HEK293 (cell line): ENCODE results near the gene IFI27L1.

Experiments used
- CTCF ChIA-PET: fragments of 350-600 bp; formaldehyde crosslinking; extraction: SDS; loops from one replicate; lab custom pipeline; 2021; ENCODE audit warnings: antibody characterized with exemption; lab: Yijun Ruan, JAX
- POLR2A ChIA-PET: fragments of 300-600 bp; formaldehyde crosslinking; extraction: SDS; loops from one replicate; lab custom pipeline; 2020; ENCODE audit warnings: antibody characterized with exemption, inconsistent platforms; lab: Yijun Ruan, JAX
- H3K27ac ChIP-seq: fragments of 200-500 bp; sonication (Bioruptor generic); 2 replicates; pipeline ENCODE4 v1.5.1; 2014; ENCODE audit warnings: low read depth, low read length, control low read depth, inconsistent platforms; ENCODE audit errors: extremely low read depth
- H3K36me3 ChIP-seq, 2 experiments: fragments of 200-500 bp in 1 of 2; sonication (Bioruptor generic) in 1 of 2; 1 replicate in 1 of 2; 2 replicates in 1 of 2; pipeline ENCODE4 v1.5.1; 2014 to 2017; ENCODE audit warnings: inconsistent platforms in 2 of 2, low read length in 2 of 2; ENCODE audit not compliant: control insufficient read depth in 2 of 2, insufficient read depth in 1 of 2
- H3K4me1 ChIP-seq: fragments of 200-500 bp; sonication (Bioruptor generic); 2 replicates; pipeline ENCODE4 v1.5.1; 2014; ENCODE audit warnings: mild to moderate bottlenecking, low read length, inconsistent platforms; ENCODE audit not compliant: control insufficient read depth, insufficient read depth
- H3K4me3 ChIP-seq: 2 replicates; pipeline ENCODE4 v1.5.1; 2011; ENCODE audit warnings: low read depth, mild to moderate bottlenecking, control low read depth, low read length, moderate library complexity
- H3K9me3 ChIP-seq: fragments of 200-500 bp; sonication (Bioruptor generic); 2 replicates; pipeline ENCODE4 v1.5.1; 2014; ENCODE audit warnings: low read depth, low read length, inconsistent platforms; ENCODE audit not compliant: control insufficient read depth, insufficient read depth
- AEBP2 ChIP-seq: fragments of 450-650 bp; formaldehyde crosslinking; IDR thresholded peaks from 2 replicates; pipeline ENCODE4 v1.5.1; 2016; ENCODE audit warnings: missing biosample characterization, missing genetic modification characterization, borderline replicate concordance
- HOXA7 ChIP-seq: sonication (generic); formaldehyde crosslinking; IDR thresholded peaks from 2 replicates; pipeline ENCODE4 v1.8.1; 2022; ENCODE audit warnings: missing genetic modification reagents, borderline replicate concordance
- KLF1 ChIP-seq: fragments of 450-650 bp; formaldehyde crosslinking; IDR thresholded peaks from 2 replicates; pipeline ENCODE4 v1.5.1; 2016; ENCODE audit warnings: missing biosample characterization, missing genetic modification characterization
- KLF10 ChIP-seq: fragments of 450-650 bp; IDR thresholded peaks from 2 replicates; pipeline ENCODE4 v1.5.1; 2018; ENCODE audit warnings: missing biosample characterization, mild to moderate bottlenecking, missing genetic modification characterization
- OSR2 ChIP-seq: fragments of 450-650 bp; formaldehyde crosslinking; IDR thresholded peaks from 2 replicates; pipeline ENCODE4 v1.5.1; 2016; ENCODE audit warnings: missing biosample characterization, missing genetic modification characterization
- RBAK ChIP-seq: fragments of 450-650 bp; formaldehyde crosslinking; IDR thresholded peaks from 2 replicates; pipeline ENCODE4 v1.5.1; 2016; ENCODE audit warnings: missing biosample characterization, missing genetic modification characterization
- SCRT1 ChIP-seq: fragments of 450-650 bp; formaldehyde crosslinking; IDR thresholded peaks from 2 replicates; pipeline ENCODE4 v1.5.1; 2016; ENCODE audit warnings: missing biosample characterization, missing genetic modification characterization, borderline replicate concordance
- ZBTB26 ChIP-seq: fragments of 450-650 bp; formaldehyde crosslinking; optimal IDR thresholded peaks from 2 replicates; pipeline ENCODE3; 2016; ENCODE audit warnings: missing biosample characterization, mild to moderate bottlenecking, missing genetic modification characterization
- ZFHX2 ChIP-seq: fragments of 450-650 bp; formaldehyde crosslinking; conservative IDR thresholded peaks from 2 replicates; pipeline ENCODE4 v1.5.1; 2016; ENCODE audit warnings: missing biosample characterization, missing genetic modification characterization
- ZFP41 ChIP-seq: fragments of 450-650 bp; formaldehyde crosslinking; IDR thresholded peaks from 2 replicates; pipeline ENCODE4 v1.5.1; 2016; ENCODE audit warnings: missing biosample characterization, missing genetic modification characterization, borderline replicate concordance
- ZNF10 ChIP-seq: fragments of 450-650 bp; formaldehyde crosslinking; IDR thresholded peaks from 2 replicates; pipeline ENCODE4 v1.5.1; 2017; ENCODE audit warnings: missing biosample characterization, missing genetic modification characterization
- ZNF148 ChIP-seq: fragments of 450-650 bp; formaldehyde crosslinking; IDR thresholded peaks from 2 replicates; pipeline ENCODE4 v1.5.0; 2017; ENCODE audit warnings: missing biosample characterization, missing genetic modification characterization, borderline replicate concordance
- ZNF155 ChIP-seq: fragments of 450-650 bp; formaldehyde crosslinking; IDR thresholded peaks from 2 replicates; pipeline ENCODE4 v1.5.1; 2016; ENCODE audit warnings: missing biosample characterization, missing genetic modification characterization
- ZNF202 ChIP-seq: fragments of 450-650 bp; formaldehyde crosslinking; IDR thresholded peaks from 2 replicates; pipeline ENCODE4 v1.5.1; 2016; ENCODE audit warnings: missing biosample characterization, missing genetic modification characterization, borderline replicate concordance
- ZNF324 ChIP-seq: fragments of 450-650 bp; formaldehyde crosslinking; IDR thresholded peaks from 2 replicates; pipeline ENCODE4 v1.5.1; 2016; ENCODE audit warnings: missing biosample characterization, missing genetic modification characterization
- ZNF391 ChIP-seq: fragments of 450-650 bp; formaldehyde crosslinking; IDR thresholded peaks from 2 replicates; pipeline ENCODE4 v1.5.1; 2016; ENCODE audit warnings: low read depth, missing biosample characterization, missing genetic modification characterization, borderline replicate concordance
- ZNF394 ChIP-seq: fragments of 450-650 bp; formaldehyde crosslinking; IDR thresholded peaks from 2 replicates; pipeline ENCODE4 v1.5.1; 2016; ENCODE audit warnings: missing biosample characterization, missing genetic modification characterization, mild to moderate bottlenecking, moderate library complexity, borderline replicate concordance
- ZNF404 ChIP-seq: fragments of 450-650 bp; formaldehyde crosslinking; IDR thresholded peaks from 2 replicates; pipeline ENCODE4 v1.5.1; 2017; ENCODE audit warnings: missing biosample characterization, missing genetic modification characterization
- ZNF48 ChIP-seq: fragments of 450-650 bp; formaldehyde crosslinking; IDR thresholded peaks from 2 replicates; pipeline ENCODE4 v1.5.1; 2016; ENCODE audit warnings: missing biosample characterization, missing genetic modification characterization
- ZNF548 ChIP-seq: fragments of 450-650 bp; formaldehyde crosslinking; IDR thresholded peaks from 2 replicates; pipeline ENCODE4 v1.5.1; 2016; ENCODE audit warnings: missing biosample characterization, missing genetic modification characterization
- ZNF549 ChIP-seq: fragments of 450-650 bp; IDR thresholded peaks from 2 replicates; pipeline ENCODE4 v1.5.1; 2018; ENCODE audit warnings: missing biosample characterization, missing genetic modification characterization, mild to moderate bottlenecking, inconsistent platforms, moderate library complexity
- ZNF558 ChIP-seq: fragments of 450-650 bp; formaldehyde crosslinking; IDR thresholded peaks from 2 replicates; pipeline ENCODE4 v1.5.1; 2016; ENCODE audit warnings: missing biosample characterization, missing genetic modification characterization
- ZNF561 ChIP-seq: fragments of 450-650 bp; IDR thresholded peaks from 2 replicates; pipeline ENCODE4 v1.5.1; 2018; ENCODE audit warnings: missing biosample characterization, missing genetic modification characterization, borderline replicate concordance
- ZNF596 ChIP-seq: fragments of 450-650 bp; IDR thresholded peaks from 2 replicates; pipeline ENCODE4 v1.5.0; 2018; ENCODE audit warnings: missing biosample characterization, mild to moderate bottlenecking, missing genetic modification characterization, moderate library complexity
- ZNF629 ChIP-seq: fragments of 450-650 bp; formaldehyde crosslinking; IDR thresholded peaks from 2 replicates; pipeline ENCODE4 v1.5.1; 2017; ENCODE audit warnings: missing biosample characterization, missing genetic modification characterization

The IFI27L1 gene

GRCh38 chr14:94038921-94039629 is 42.0 kb upstream of the IFI27L1 start:
- TF ChIP-seq ZFHX2 (tag by site-specific recombination) (no peak), ZNF202 (no peak), KLF1 (tag by site-specific recombination) (no peak), ZBTB26 (tag by site-specific recombination) (no peak), ZNF394 (tag by site-specific recombination) (no peak), ZNF324 (tag by site-specific recombination) (no peak), ZNF596 (tag by site-specific recombination) (no peak), ZNF10 (tag by site-specific recombination) (no peak), ZNF561 (tag by site-specific recombination) (no peak), ZNF391 (tag by site-specific recombination) (no peak), ZFP41 (tag by site-specific recombination) (no peak), HOXA7 (no peak), ZNF404 (tag by site-specific recombination) (no peak), RBAK (tag by site-specific recombination) (no peak)
- CTCF ChIA-PET: interaction anchor here (0.5 to 2.7 kb wide), 6 partner anchors 10 to 277 kb away, joined by 3 to 10 read pairs (median 5); no protein-coding TSS in a partner anchor
- Histone ChIP-seq H3K27ac (no peak overlapping the region), H3K9me3 (no peaks in the 10 kb centered on the region), H3K36me3 (peaks cover 0 to 26% of the 10 kb centered on the region in 2 experiments; a peak in 1 of 3 replicates), H3K4me3 (no peak overlapping the region), H3K4me1 (no peaks in the 10 kb centered on the region)
- POLR2A ChIA-PET: no interaction called here

GRCh38 chr14:94040247-94040646 is 40.9 kb upstream of the IFI27L1 start:
- H3K4me1 ChIP-seq: no peaks in the 10 kb centered on the region

More at GRCh38 chr14:94040247-94040646, 40.9 kb upstream of the IFI27L1 start:
- no peak for TF ChIP-seq AEBP2 (tag by site-specific recombination)
- TF ChIP-seq ZNF558 (tag by site-specific recombination): no peak
- no peak for TF ChIP-seq ZNF549 (tag by site-specific recombination)
- TF ChIP-seq KLF10: no peak
- no peak for TF ChIP-seq ZNF548 (tag by site-specific recombination)
- no peak for TF ChIP-seq ZNF48 (tag by site-specific recombination)
- no peak for TF ChIP-seq ZNF155 (tag by site-specific recombination)
- no peak for TF ChIP-seq SCRT1 (tag by site-specific recombination)
- TF ChIP-seq OSR2 (tag by site-specific recombination): no peak
- TF ChIP-seq ZNF629 (tag by site-specific recombination): no peak
- no peak for TF ChIP-seq RBAK (tag by site-specific recombination)
- TF ChIP-seq ZNF148 (tag by site-specific recombination): no peak
- no peak overlapping the region for H3K4me3 ChIP-seq
- H3K27ac ChIP-seq: no peak overlapping the region
- CTCF ChIA-PET: no interaction called here
- POLR2A ChIA-PET: no interaction called here
- peaks cover 5 to 33% of the 10 kb centered on the region in 2 experiments; a peak in 1 of 3 replicates for H3K36me3 ChIP-seq
- no peaks in the 10 kb centered on the region for H3K9me3 ChIP-seq
